Endodermal cell (in vitro differentiated cells): ENCODE measurements around the gene MAP3K3. TPM values are rescaled to one million over a fixed set of nuclear protein-coding genes. Genes with fewer than 3 reads are reported as not detected.

Experiments
- DNase-seq: peaks from one replicate; pipeline ENCODE4 v3.0.0-alpha.2; 2017
- H3K27ac ChIP-seq: 2 replicates; pipeline ENCODE4 v1.5.1; 2013; ENCODE audit warnings: mild to moderate bottlenecking, low read depth, low read length, moderate library complexity
- H3K27me3 ChIP-seq: 2 replicates; pipeline ENCODE4 v1.6.1; 2013; ENCODE audit warnings: mild to moderate bottlenecking, low read length, moderate library complexity; ENCODE audit not compliant: insufficient read depth, control insufficient read depth, poor library complexity, severe bottlenecking
- H3K36me3 ChIP-seq: 2 replicates; pipeline ENCODE4 v1.7.0; 2013; ENCODE audit warnings: mild to moderate bottlenecking, low read length, moderate library complexity; ENCODE audit not compliant: control insufficient read depth, insufficient read depth
- H3K4me1 ChIP-seq: one replicate; pipeline ENCODE4 v1.7.0; 2013; ENCODE audit warnings: low read length; ENCODE audit not compliant: control insufficient read depth, insufficient read depth
- H3K4me3 ChIP-seq: 2 replicates; pipeline ENCODE4 v1.5.1; 2013; ENCODE audit warnings: mild to moderate bottlenecking, low read length, moderate library complexity
- H3K9ac ChIP-seq: 2 replicates; pipeline ENCODE4 v1.6.1; 2013; ENCODE audit warnings: mild to moderate bottlenecking, low read length, moderate library complexity; ENCODE audit not compliant: poor library complexity, severe bottlenecking; ENCODE audit errors: extremely low read depth
- H3K9me3 ChIP-seq: 2 replicates; pipeline ENCODE4 v1.6.1; 2013; ENCODE audit warnings: mild to moderate bottlenecking, low read length, moderate library complexity; ENCODE audit not compliant: control insufficient read depth
- H3K27ac Mint-ChIP-seq: 2 replicates; pipeline ENCODE4 v1.8.0; 2020; ENCODE audit warnings: mixed read lengths
- H3K27me3 Mint-ChIP-seq: 2 replicates; pipeline ENCODE4 v1.8.0; 2021; ENCODE audit warnings: mild to moderate bottlenecking, mixed read lengths; ENCODE audit not compliant: insufficient read depth
- H3K36me3 Mint-ChIP-seq: 2 replicates; pipeline ENCODE4 v1.8.0; 2020; ENCODE audit warnings: low read depth, mixed read lengths
- H3K4me1 Mint-ChIP-seq: 2 replicates; pipeline ENCODE4 v1.8.0; 2020; ENCODE audit warnings: mixed read lengths
- H3K4me3 Mint-ChIP-seq: 2 replicates; pipeline ENCODE4 v1.8.0; 2020; ENCODE audit warnings: mild to moderate bottlenecking, moderate library complexity, mixed read lengths
- H3K9me3 Mint-ChIP-seq: 2 replicates; pipeline ENCODE4 v1.8.0; 2020; ENCODE audit warnings: mild to moderate bottlenecking, mixed read lengths
- CTCF ChIP-seq: fragments of 200-600 bp; sonication (generic); conservative IDR thresholded peaks from 2 replicates; pipeline ENCODE4 v1.5.0; 2021; ENCODE audit warnings: antibody characterized with exemption, mild to moderate bottlenecking
- WGBS, 2 experiments: methylation state at CpG; one replicate each; pipeline versions ENCODE4 v1.1.5 to v1.1.7; 2013; ENCODE audit warnings: missing lambda C conversion rate in 2 of 2, mixed read lengths in 1 of 2; ENCODE audit not compliant: insufficient coverage in 1 of 2, insufficient read length in 1 of 2; 5-methylcytosine and 5-hydroxymethylcytosine counted together
- total RNA-seq, 2 donors: library from RNA; stranded (reverse); fragmentation: NEBNext Ultra II Directional in 1 of 2; extraction: Animal tissue kit (Norgen Biotek cat#: 25700) in 1 of 2; gene quantifications; 2 replicates in 1 of 2; 3 replicates in 1 of 2; pipeline ENCODE4 v1.2.1, GENCODE V29; 2021

The MAP3K3 gene
- total RNA-seq, 2 donors from 2014 or later, result 19.9 to 23.3 TPM

- Mint-ChIP-seq H3K27me3 (no peaks in the 10 kb centered on the region), H3K4me3 (no peak overlapping the region), H3K4me1 (peaks cover 2% of the 10 kb centered on the region), H3K27ac (no peak overlapping the region), H3K36me3 (peaks cover 25% of the 10 kb centered on the region), H3K9me3 (no peaks in the 10 kb centered on the region)
- WGBS, 2 experiments, result 88 to 100% methylated on average over 3 of the region's 3 CpGs
- H3K9me3 ChIP-seq, result no peaks in the 10 kb centered on the region
- H3K4me1 ChIP-seq, result no peaks in the 10 kb centered on the region
- no peak for DNase-seq
- H3K4me3 ChIP-seq, result no peak overlapping the region
- H3K27me3 ChIP-seq, result no peaks in the 10 kb centered on the region
- no peak overlapping the region for H3K27ac ChIP-seq
- H3K36me3 ChIP-seq, result peaks cover 24% of the 10 kb centered on the region
- TF ChIP-seq CTCF, result no peak
- H3K9ac ChIP-seq, result no peak overlapping the region
These were observed 27.1 kb upstream of the MAP3K3 start for GRCh38 chr17:63595132-63595531.

GRCh38 chr17:63596856-63597586 is 25.2 kb upstream of the MAP3K3 start:
- H3K36me3 ChIP-seq, result peaks cover 6% of the 10 kb centered on the region
- no peak overlapping the region for H3K27ac ChIP-seq
- H3K9me3 ChIP-seq, result no peaks in the 10 kb centered on the region
- no peaks in the 10 kb centered on the region for H3K27me3 Mint-ChIP-seq
- H3K4me3 Mint-ChIP-seq, result no peak overlapping the region
- no peak overlapping the region for H3K4me3 ChIP-seq
- 82 to 88% methylated on average over 4 to 6 of the region's 6 CpGs for WGBS, 2 experiments
- H3K4me1 ChIP-seq, result no peaks in the 10 kb centered on the region
- DNase-seq, result no peak
- no peaks in the 10 kb centered on the region for H3K27me3 ChIP-seq
- H3K27ac Mint-ChIP-seq, result no peak overlapping the region
- no peak overlapping the region for H3K9ac ChIP-seq
- peaks cover 7% of the 10 kb centered on the region for H3K36me3 Mint-ChIP-seq
- TF ChIP-seq CTCF, result no peak
- no peaks in the 10 kb centered on the region for H3K9me3 Mint-ChIP-seq
- peaks cover 12% of the 10 kb centered on the region for H3K4me1 Mint-ChIP-seq

GRCh38 chr17:63598281-63598680 is 23.9 kb upstream of the MAP3K3 start:
- Histone ChIP-seq H3K4me1 (no peaks in the 10 kb centered on the region), H3K9ac (no peak overlapping the region), H3K4me3 (no peak overlapping the region), H3K36me3 (peaks cover 6% of the 10 kb centered on the region), H3K9me3 (no peaks in the 10 kb centered on the region), H3K27me3 (no peaks in the 10 kb centered on the region), H3K27ac (no peak overlapping the region)
- DNase-seq, result no peak
- Mint-ChIP-seq H3K4me3 (no peak overlapping the region), H3K27ac (no peak overlapping the region), H3K36me3 (peaks cover 2% of the 10 kb centered on the region), H3K27me3 (no peaks in the 10 kb centered on the region), H3K9me3 (no peaks in the 10 kb centered on the region), H3K4me1 (peaks cover 12% of the 10 kb centered on the region)
- TF ChIP-seq CTCF, result no peak
- WGBS, 2 experiments, result 88 to 100% methylated on average over 2 of the region's 2 CpGs
